BLaER1 treated with 17β-estradiol and CSF1 and Interleukin-3, amounts not matched to agents 10 nM and 100 nM (cell line): ENCODE measurements around the gene GRPR.

Source experiments
- H3K27ac ChIP-seq, 11 experiments: shearing (Covaris generic); formaldehyde crosslinking; 2 replicates each; pipeline ENCODE4 v1.8.1; 2022
- H3K27me3 ChIP-seq, 11 experiments: shearing (Covaris generic); formaldehyde crosslinking; 2 replicates each; pipeline ENCODE4 v1.8.1; 2022
- H3K36me3 ChIP-seq, 11 experiments: shearing (Covaris generic); formaldehyde crosslinking; 2 replicates each; pipeline ENCODE4 v1.8.1; 2022
- H3K4me1 ChIP-seq, 10 experiments: shearing (Covaris generic); formaldehyde crosslinking; 2 replicates each; pipeline ENCODE4 v1.8.1; 2022
- H3K4me2 ChIP-seq, 11 experiments: shearing (Covaris generic); formaldehyde crosslinking; 2 replicates each; pipeline ENCODE4 v1.8.1; 2022
- H3K4me3 ChIP-seq, 10 experiments: shearing (Covaris generic); formaldehyde crosslinking; 2 replicates each; pipeline ENCODE4 v1.8.1; 2022
- H3K9ac ChIP-seq, 11 experiments: shearing (Covaris generic); formaldehyde crosslinking; 2 replicates each; pipeline ENCODE4 v1.8.1; 2022
- H3K9me3 ChIP-seq, 11 experiments: shearing (Covaris generic); formaldehyde crosslinking; replicated peaks in 1 of 11; 2 replicates each; pipeline ENCODE4 v1.8.1; 2022
- H4K20me1 ChIP-seq, 11 experiments: shearing (Covaris generic); formaldehyde crosslinking; 2 replicates each; pipeline ENCODE4 v1.8.1; 2022
- Cebpa-rat ChIP-seq, 11 experiments: shearing (Covaris generic); IDR thresholded peaks; 2 replicates each; pipeline ENCODE4 v1.8.1; 2022

GRPR gene

GRCh38 chrX:16123222-16123786 is at the start of gene GRPR:
Gene GRPR, plus strand, starts transcription at chrX:16123565. Its CDS starts 389 bp downstream, at chrX:16123954.
- Histone ChIP-seq H3K9me3 (peaks cover 0 to 15% (median 5%) of the 10 kb centered on the region in 11 experiments; a peak in 13 of 22 replicates), H3K27ac (no peak within 1 kb of the TSS), H4K20me1 (no peaks in the 10 kb centered on the region; a peak in 4 of 22 replicates), H3K27me3 (peaks cover 80 to 100% (median 96%) of the 10 kb centered on the region in 11 experiments), H3K9ac (no peak within 1 kb of the TSS), H3K4me1 (peaks cover 0 to 18% (median 10%) of the 10 kb centered on the region in 10 experiments; a peak in 12 of 20 replicates), H3K36me3 (no peaks in the 10 kb centered on the region), H3K4me3 (no peak within 1 kb of the TSS), H3K4me2 (no peak within 1 kb of the TSS)
- TF ChIP-seq Cebpa-rat (IDR thresholded peaks at IDR 0.05): no peak

DNA sequence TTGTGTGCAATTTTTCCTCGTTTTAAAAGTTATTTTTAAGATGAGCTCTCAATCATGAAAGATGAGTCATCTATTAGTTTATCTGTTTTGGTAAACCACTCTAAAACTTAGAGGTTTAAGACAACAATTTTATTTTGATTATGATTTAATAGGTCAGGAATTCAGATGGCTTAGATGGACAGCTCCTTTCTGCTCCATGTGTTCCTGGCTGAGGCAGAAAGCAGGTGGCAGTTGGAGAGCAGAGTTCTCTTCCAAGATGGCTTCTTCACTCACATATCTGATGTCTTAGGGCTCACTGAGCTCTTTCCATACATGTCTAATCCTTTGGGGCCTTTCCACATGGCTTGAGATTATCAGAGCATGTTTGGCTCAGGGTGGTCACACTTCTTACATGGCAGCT is 48.3 kb upstream of the GRPR start:
- H3K36me3 ChIP-seq: no peaks in the 10 kb centered on the region
- TF ChIP-seq Cebpa-rat (IDR thresholded peaks at IDR 0.05): no peak
- peaks cover 66 to 99% (median 91%) of the 10 kb centered on the region in 11 experiments for H3K27me3 ChIP-seq

DNA sequence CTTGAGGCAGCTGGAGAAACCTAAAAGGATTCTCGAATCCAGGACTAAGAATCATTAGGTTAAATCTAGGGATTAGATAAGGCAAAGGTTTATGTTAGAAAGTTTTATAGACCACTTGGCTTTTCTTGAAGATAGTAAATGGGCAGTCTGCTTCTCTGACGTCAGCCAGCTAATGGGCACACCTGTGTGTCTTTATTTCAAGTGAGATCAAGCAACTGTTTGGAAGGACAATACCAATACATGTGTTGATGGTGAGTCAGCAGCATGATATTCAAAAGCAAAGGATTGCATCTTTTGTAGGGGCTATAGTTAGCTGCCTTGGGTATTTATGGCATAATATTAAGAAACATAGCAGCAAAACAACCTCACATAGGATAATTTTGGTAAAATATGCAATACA is 46.5 kb upstream of the GRPR start:
- H3K9ac ChIP-seq: no peak overlapping the region
- no peak overlapping the region for H3K4me2 ChIP-seq
- no peaks in the 10 kb centered on the region for H4K20me1 ChIP-seq
- peaks cover 0 to 3% (median 1%) of the 10 kb centered on the region in 11 experiments; a peak in 9 of 22 replicates for H3K9me3 ChIP-seq
- peaks cover 70 to 99% (median 91%) of the 10 kb centered on the region in 11 experiments for H3K27me3 ChIP-seq
- no peak overlapping the region for H3K4me3 ChIP-seq
- no peak overlapping the region for H3K27ac ChIP-seq
- H3K4me1 ChIP-seq: no peaks in the 10 kb centered on the region
- TF ChIP-seq Cebpa-rat (IDR thresholded peaks at IDR 0.05): no peak
- no peaks in the 10 kb centered on the region for H3K36me3 ChIP-seq

More for the DNA sequence above, 48.3 kb upstream of the GRPR start:
- Histone ChIP-seq H3K9me3 (peaks cover 0 to 17% (median 9%) of the 10 kb centered on the region in 11 experiments; a peak in 9 of 22 replicates), H3K27ac (no peak overlapping the region), H3K4me2 (no peak overlapping the region), H4K20me1 (no peaks in the 10 kb centered on the region), H3K4me1 (no peaks in the 10 kb centered on the region), H3K9ac (no peak overlapping the region), H3K4me3 (no peak overlapping the region)

DNA sequence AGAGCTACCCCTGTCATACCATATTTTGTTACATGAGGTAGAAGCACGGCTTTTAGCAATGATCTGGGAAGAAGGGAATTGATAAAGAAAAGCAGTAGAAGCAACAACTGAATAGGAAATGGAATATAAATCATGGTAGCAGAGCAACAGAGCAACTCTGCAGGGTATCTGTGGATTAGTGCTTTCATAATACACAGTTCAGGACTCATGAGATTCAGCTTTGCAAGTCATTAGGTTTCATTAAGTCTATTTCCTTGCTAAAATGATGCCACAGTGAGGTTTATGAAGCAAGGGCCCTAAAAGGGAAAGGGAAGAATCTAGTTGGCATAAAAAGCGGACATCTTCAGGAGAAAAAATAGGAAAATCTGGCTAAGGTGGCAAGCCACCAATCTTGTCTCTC is 45.6 kb upstream of the GRPR start:
- Histone ChIP-seq H3K4me1 (no peaks in the 10 kb centered on the region), H3K9me3 (no peaks in the 10 kb centered on the region), H3K4me2 (no peak overlapping the region), H3K4me3 (no peak overlapping the region), H3K36me3 (no peaks in the 10 kb centered on the region), H3K27ac (no peak overlapping the region), H4K20me1 (no peaks in the 10 kb centered on the region), H3K27me3 (peaks cover 77 to 100% (median 94%) of the 10 kb centered on the region in 11 experiments), H3K9ac (no peak overlapping the region)
- no peak for TF ChIP-seq Cebpa-rat (IDR thresholded peaks at IDR 0.05)

- peaks cover 0 to 4% (median 0%) of the 10 kb centered on the region in 11 experiments; a peak in 1 of 22 replicates for H3K9me3 ChIP-seq
- H3K9ac ChIP-seq: no peak overlapping the region
- H3K27me3 ChIP-seq: peaks cover 88 to 100% (median 100%) of the 10 kb centered on the region in 11 experiments
- no peak overlapping the region for H3K4me2 ChIP-seq
- no peaks in the 10 kb centered on the region for H3K4me1 ChIP-seq
- TF ChIP-seq Cebpa-rat (IDR thresholded peaks at IDR 0.05): no peak
- H3K36me3 ChIP-seq: no peaks in the 10 kb centered on the region
- H3K27ac ChIP-seq: no peak overlapping the region
- H3K4me3 ChIP-seq: no peak overlapping the region
- H4K20me1 ChIP-seq: no peaks in the 10 kb centered on the region
Measured at GRCh38 chrX:16081357-16081756, 42.0 kb upstream of the GRPR start.

DNA sequence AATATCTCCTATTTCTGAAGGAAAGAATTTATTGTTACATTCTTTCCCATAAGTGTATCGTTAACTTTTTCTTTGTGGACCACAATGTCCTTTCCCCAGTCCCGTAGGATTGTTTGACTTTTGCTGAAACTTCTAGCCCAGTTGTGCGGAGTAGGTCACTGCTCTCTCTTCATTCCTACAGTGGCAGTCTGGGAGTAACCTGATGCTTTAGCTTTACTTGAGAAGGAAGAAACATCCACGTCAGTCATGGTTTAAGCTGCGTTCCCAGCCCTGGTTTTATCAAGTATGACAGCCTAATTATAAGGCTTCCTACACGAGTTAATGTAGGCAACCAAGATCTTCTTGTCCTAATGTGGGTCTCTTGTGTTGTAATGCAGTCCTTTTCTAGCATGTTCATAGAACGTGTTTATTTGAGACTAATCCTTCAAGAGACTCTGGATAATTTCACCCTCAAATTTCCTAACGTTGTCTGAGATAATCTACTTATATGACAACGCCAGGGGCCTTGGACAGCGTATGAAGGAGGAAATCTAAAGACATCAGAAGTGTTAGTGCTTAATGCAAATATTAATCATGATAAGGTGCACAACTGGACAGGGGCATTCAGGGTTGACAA is 40.8 kb upstream of the GRPR start:
- H3K9ac ChIP-seq: no peak overlapping the region
- no peak overlapping the region for H3K27ac ChIP-seq
- H4K20me1 ChIP-seq: no peaks in the 10 kb centered on the region
- H3K4me1 ChIP-seq: no peaks in the 10 kb centered on the region
- H3K4me2 ChIP-seq: no peak overlapping the region
- H3K27me3 ChIP-seq: peaks cover 92 to 100% (median 100%) of the 10 kb centered on the region in 11 experiments
- no peak for TF ChIP-seq Cebpa-rat (IDR thresholded peaks at IDR 0.05)
- H3K4me3 ChIP-seq: no peak overlapping the region
- H3K9me3 ChIP-seq: peaks cover 0 to 4% (median 0%) of the 10 kb centered on the region in 11 experiments; a peak in 1 of 22 replicates
- H3K36me3 ChIP-seq: no peaks in the 10 kb centered on the region

DNA sequence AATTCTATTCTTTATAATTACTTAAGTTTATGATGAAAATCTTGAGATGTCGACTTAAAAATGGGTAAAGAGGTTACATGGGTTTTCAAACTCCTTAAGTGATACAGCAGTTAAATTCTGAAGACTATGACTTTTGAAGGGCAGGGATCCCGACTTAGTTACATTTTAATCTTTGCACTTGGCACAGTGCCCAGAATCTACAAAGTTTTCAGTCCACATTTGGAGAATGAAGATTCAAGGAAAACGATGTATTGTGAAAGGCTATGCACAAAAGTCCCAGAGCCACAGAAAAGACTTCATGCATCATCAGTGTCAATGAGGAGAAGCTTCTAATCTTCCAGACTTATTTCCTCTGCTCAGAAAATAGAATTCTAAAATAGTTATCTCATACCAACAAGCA is 36.3 kb upstream of the GRPR start:
- Histone ChIP-seq H3K9me3 (peaks cover 0 to 4% (median 0%) of the 10 kb centered on the region in 11 experiments; a peak in 3 of 22 replicates), H3K4me2 (no peak overlapping the region), H3K4me1 (no peaks in the 10 kb centered on the region), H3K27ac (no peak overlapping the region), H4K20me1 (no peaks in the 10 kb centered on the region), H3K9ac (no peak overlapping the region), H3K36me3 (no peaks in the 10 kb centered on the region), H3K4me3 (no peak overlapping the region), H3K27me3 (peaks cover 92 to 100% (median 100%) of the 10 kb centered on the region in 11 experiments)
- TF ChIP-seq Cebpa-rat (IDR thresholded peaks at IDR 0.05): no peak

- H3K27me3 ChIP-seq: peaks cover 93 to 100% (median 100%) of the 10 kb centered on the region in 11 experiments
- no peaks in the 10 kb centered on the region for H3K36me3 ChIP-seq
- no peak overlapping the region for H3K9ac ChIP-seq
- no peak for TF ChIP-seq Cebpa-rat (IDR thresholded peaks at IDR 0.05)
- no peaks in the 10 kb centered on the region for H4K20me1 ChIP-seq
- no peak overlapping the region for H3K27ac ChIP-seq
- no peak overlapping the region for H3K4me3 ChIP-seq
- no peak overlapping the region for H3K4me2 ChIP-seq
- peaks cover 0 to 12% (median 0%) of the 10 kb centered on the region in 11 experiments; a peak in 4 of 22 replicates for H3K9me3 ChIP-seq
- H3K4me1 ChIP-seq: no peaks in the 10 kb centered on the region
Measured at GRCh38 chrX:16089086-16089485, 34.3 kb upstream of the GRPR start.

DNA sequence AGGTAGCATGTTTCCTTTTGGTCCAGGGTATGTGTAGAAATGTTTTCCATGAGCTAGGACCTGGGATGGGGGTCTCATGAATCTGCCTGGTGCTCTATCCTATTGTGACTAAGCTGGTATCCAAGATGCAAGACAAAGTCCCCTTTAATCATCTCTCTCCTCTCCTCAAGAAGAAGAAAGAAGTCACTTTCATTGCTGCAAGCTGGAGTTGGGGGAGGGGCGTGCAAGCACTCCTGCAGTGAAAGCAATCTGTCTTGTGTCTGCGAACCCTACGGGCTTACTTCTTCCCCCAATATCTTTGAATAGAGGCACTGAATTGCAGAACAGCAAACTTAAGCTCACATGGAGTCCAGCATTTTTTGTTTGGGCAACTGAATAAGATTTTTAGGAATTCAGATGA is 27.2 kb upstream of the GRPR start:
- H3K4me2 ChIP-seq: no peak overlapping the region
- H3K36me3 ChIP-seq: no peaks in the 10 kb centered on the region
- H3K4me1 ChIP-seq: no peaks in the 10 kb centered on the region
- no peak overlapping the region for H3K9ac ChIP-seq
- no peak overlapping the region for H3K27ac ChIP-seq
- peaks cover 78 to 100% (median 97%) of the 10 kb centered on the region in 11 experiments for H3K27me3 ChIP-seq
- H4K20me1 ChIP-seq: no peaks in the 10 kb centered on the region
- TF ChIP-seq Cebpa-rat (IDR thresholded peaks at IDR 0.05): no peak
- peaks cover 7 to 34% (median 14%) of the 10 kb centered on the region in 11 experiments for H3K9me3 ChIP-seq
- no peak overlapping the region for H3K4me3 ChIP-seq
